HUDEP-2 (cell line): Measurements from ENCODE around the gene ISL2.
"Not testable (repeated sequence)": the region's sequence is repeated elsewhere in the genome, so short reads cannot be mapped to it uniquely, and the experiment has no call there.

ENCODE experiments used
- DNase-seq, 76 experiments: peaks; one replicate each; lab custom pipeline; 2025; ENCODE audit not compliant: unreplicated experiment in 76 of 76; lab: John Stamatoyannopoulos, UW

The ISL2 gene

GRCh38 chr15:76336254-76337058 lies at the start of gene ISL2:
Gene ISL2, plus strand, starts transcription at chr15:76336773. Its CDS starts 111 bp downstream, at chr15:76336884.
- peak in 63 of 76 experiments; percentile 20 to 90 (median 66) for DNase-seq

GRCh38 chr15:76289582-76289981 lies 47.0 kb upstream of the ISL2 start:
- peak in 15 of 76 experiments; percentile 4 to 36 (median 8) for DNase-seq

GRCh38 chr15:76293361-76293760 lies 43.2 kb upstream of the ISL2 start:
- DNase-seq, result no peak

GRCh38 chr15:76294463-76294862 lies 42.1 kb upstream of the ISL2 start:
- DNase-seq, result not testable (repeated sequence)

GRCh38 chr15:76296849-76297248 lies 39.7 kb upstream of the ISL2 start:
- no peak for DNase-seq

- not testable (repeated sequence) for DNase-seq
Observed at GRCh38 chr15:76297951-76298350, 38.6 kb upstream of the ISL2 start.

GRCh38 chr15:76298986-76299385 lies 37.6 kb upstream of the ISL2 start:
- no peak for DNase-seq

- DNase-seq, result no peak
Observed at GRCh38 chr15:76299786-76300185, 36.8 kb upstream of the ISL2 start.

GRCh38 chr15:76303909-76304308 lies 32.7 kb upstream of the ISL2 start:
- no peak for DNase-seq

- no peak for DNase-seq
Observed at GRCh38 chr15:76309601-76310330, 26.8 kb upstream of the ISL2 start.

GRCh38 chr15:76310475-76311099 lies 26.0 kb upstream of the ISL2 start:
- peak in 18 of 76 experiments; percentile 8 to 74 (median 24) for DNase-seq

- DNase-seq, result peak in 74 of 76 experiments; percentile 63 to 96 (median 92)
Observed at GRCh38 chr15:76311100-76311953, 25.2 kb upstream of the ISL2 start, which contains the start of gene ETFA. Gene ETFA, minus strand, starts transcription at chr15:76311469. Its CDS starts 81 bp downstream, at chr15:76311388.

- no peak for DNase-seq
Observed at GRCh38 chr15:76312540-76313174, 23.9 kb upstream of the ISL2 start.

- DNase-seq, result not testable (repeated sequence)
Observed at GRCh38 chr15:76313175-76313567, 23.4 kb upstream of the ISL2 start.

GRCh38 chr15:76313731-76314130 lies 22.8 kb upstream of the ISL2 start:
- DNase-seq, result peak in 1 of 76 experiments; percentile 6

- no peak for DNase-seq
Observed at GRCh38 chr15:76320012-76320411, 16.6 kb upstream of the ISL2 start.

GRCh38 chr15:76321171-76321570 lies 15.4 kb upstream of the ISL2 start:
- no peak for DNase-seq

GRCh38 chr15:76321602-76322001 lies 15.0 kb upstream of the ISL2 start:
- DNase-seq, result no peak

GRCh38 chr15:76324066-76324465 lies 12.5 kb upstream of the ISL2 start:
- DNase-seq, result no peak

GRCh38 chr15:76325704-76326103 lies 10.9 kb upstream of the ISL2 start:
- DNase-seq, result no peak
